Measurements from ENCODE around the gene ARID5B.

GRCh38 chr10:61869774-61870525 lies 31.5 kb upstream of the ARID5B start:
- no peak for TF ChIP-seq CTCF (IDR thresholded peaks at IDR 0.05)
- TF ChIP-seq ZFX (IDR thresholded peaks at IDR 0.05; ENCODE audit: borderline replicate concordance), result no peak
